Measurements from ENCODE around the gene MEX3C.

MEX3C gene

GRCh38 chr18:51197661-51198424, at the start of gene MEX3C:
MEX3C (minus strand) TSS chr18:51197681; CDS start chr18:51197320, 361 bp downstream.
- peak; percentile 95 for DNase-seq (ENCODE audit: low read depth)

- no peak for DNase-seq (ENCODE audit: low read depth)
Measured at GRCh38 chr18:51241226-51241625, 43.7 kb upstream of the MEX3C start.

GRCh38 chr18:51236225-51236624, 38.7 kb upstream of the MEX3C start:
- no peak for DNase-seq (ENCODE audit: low read depth)

- no peak for DNase-seq (ENCODE audit: low read depth)
Measured at GRCh38 chr18:51235009-51235789, 37.7 kb upstream of the MEX3C start.

- no peak for DNase-seq (ENCODE audit: low read depth)
Measured at GRCh38 chr18:51234117-51235008, 36.9 kb upstream of the MEX3C start.

- DNase-seq (ENCODE audit: low read depth), result no peak
Measured at GRCh38 chr18:51229328-51229727, 31.8 kb upstream of the MEX3C start.

- DNase-seq (ENCODE audit: low read depth), result no peak
Measured at GRCh38 chr18:51227660-51228059, 30.2 kb upstream of the MEX3C start.

GRCh38 chr18:51226587-51227350, 29.3 kb upstream of the MEX3C start:
- DNase-seq (ENCODE audit: low read depth), result no peak

GRCh38 chr18:51226068-51226467, 28.6 kb upstream of the MEX3C start:
- DNase-seq (ENCODE audit: low read depth), result no peak

- DNase-seq (ENCODE audit: low read depth), result no peak
Measured at GRCh38 chr18:51212606-51213005, 15.1 kb upstream of the MEX3C start.

GRCh38 chr18:51211552-51211951, 14.1 kb upstream of the MEX3C start:
- DNase-seq (ENCODE audit: low read depth), result no peak

GRCh38 chr18:51196811-51197660, 445 bp downstream of the MEX3C start:
- no peak for DNase-seq (ENCODE audit: low read depth)

GRCh38 chr18:51196118-51196810, 1.2 kb downstream of the MEX3C start:
- no peak for DNase-seq (ENCODE audit: low read depth)

GRCh38 chr18:51195451-51196117, 1.9 kb downstream of the MEX3C start:
- DNase-seq (ENCODE audit: low read depth), result no peak

GRCh38 chr18:51195086-51195450, 2.4 kb downstream of the MEX3C start:
- DNase-seq (ENCODE audit: low read depth), result no peak

GRCh38 chr18:51194604-51195003, 2.9 kb downstream of the MEX3C start:
- DNase-seq (ENCODE audit: low read depth), result no peak

GRCh38 chr18:51193621-51194287, 3.7 kb downstream of the MEX3C start:
- DNase-seq (ENCODE audit: low read depth), result no peak

- DNase-seq (ENCODE audit: low read depth), result no peak
Measured at GRCh38 chr18:51192696-51193095, 4.8 kb downstream of the MEX3C start.

- no peak for DNase-seq (ENCODE audit: low read depth)
Measured at GRCh38 chr18:51192026-51192425, 5.5 kb downstream of the MEX3C start.
